ENCODE results near the gene NEDD4L.

DNA sequence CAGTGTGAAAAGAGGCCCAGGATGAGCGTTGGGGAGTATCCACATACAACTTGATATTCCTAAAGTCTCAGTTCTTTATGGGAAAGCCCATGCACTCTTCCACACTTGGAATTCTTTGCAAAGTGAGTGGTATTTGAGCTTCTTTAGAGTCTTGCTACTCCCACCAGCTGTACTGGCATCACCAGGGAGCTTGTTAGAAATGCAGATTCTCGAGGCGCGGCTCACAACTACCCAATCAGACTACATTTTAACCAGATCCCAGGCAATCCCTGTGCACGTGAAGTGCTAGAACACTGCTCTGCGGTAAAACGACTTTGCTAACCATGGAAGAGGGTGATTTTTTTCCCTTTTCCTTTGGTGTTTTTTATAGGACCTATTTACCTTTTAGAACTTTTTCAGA is 184.7 kb downstream of the NEDD4L start:
- TF ChIP-seq, protein P1, sequence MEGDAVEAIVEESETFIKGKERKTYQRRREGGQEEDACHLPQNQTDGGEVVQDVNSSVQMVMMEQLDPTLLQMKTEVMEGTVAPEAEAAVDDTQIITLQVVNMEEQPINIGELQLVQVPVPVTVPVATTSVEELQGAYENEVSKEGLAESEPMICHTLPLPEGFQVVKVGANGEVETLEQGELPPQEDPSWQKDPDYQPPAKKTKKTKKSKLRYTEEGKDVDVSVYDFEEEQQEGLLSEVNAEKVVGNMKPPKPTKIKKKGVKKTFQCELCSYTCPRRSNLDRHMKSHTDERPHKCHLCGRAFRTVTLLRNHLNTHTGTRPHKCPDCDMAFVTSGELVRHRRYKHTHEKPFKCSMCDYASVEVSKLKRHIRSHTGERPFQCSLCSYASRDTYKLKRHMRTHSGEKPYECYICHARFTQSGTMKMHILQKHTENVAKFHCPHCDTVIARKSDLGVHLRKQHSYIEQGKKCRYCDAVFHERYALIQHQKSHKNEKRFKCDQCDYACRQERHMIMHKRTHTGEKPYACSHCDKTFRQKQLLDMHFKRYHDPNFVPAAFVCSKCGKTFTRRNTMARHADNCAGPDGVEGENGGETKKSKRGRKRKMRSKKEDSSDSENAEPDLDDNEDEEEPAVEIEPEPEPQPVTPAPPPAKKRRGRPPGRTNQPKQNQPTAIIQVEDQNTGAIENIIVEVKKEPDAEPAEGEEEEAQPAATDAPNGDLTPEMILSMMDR (IDR thresholded peaks at IDR 0.05), result no peak
- no peak for TF ChIP-seq POLR2A (IDR thresholded peaks at IDR 0.05)

Measured in testis (tissue), 2 donors.